AG08395 (cell line): ENCODE results near the gene SRGAP1.

Experiments used
- DNase-seq: peaks from one replicate; pipeline ENCODE4 v3.0.0; 2012; ENCODE audit warnings: mixed read lengths, low spot score

SRGAP1 gene

DNA sequence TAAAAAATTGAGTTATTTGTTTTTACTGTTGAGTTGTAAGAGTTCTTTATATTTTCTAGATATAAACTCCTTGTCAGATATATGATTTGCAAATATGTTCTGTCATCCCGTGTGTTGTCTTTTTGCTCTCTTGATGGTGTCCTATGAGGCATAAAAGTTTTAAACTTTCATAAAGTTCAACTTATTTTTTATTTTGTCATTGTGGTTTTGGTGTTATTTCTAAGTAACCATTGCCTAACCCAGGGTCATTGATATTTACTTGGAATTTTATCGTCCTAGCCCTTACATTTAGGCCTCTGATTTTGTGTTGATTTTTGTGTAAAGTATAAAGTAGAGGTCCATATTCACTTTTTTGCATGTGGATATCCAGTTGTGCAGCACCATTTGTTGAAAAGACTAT is 63.1 kb downstream of the SRGAP1 start:
- DNase-seq, result no peak

GRCh38 chr12:63909746-63910145 is 65.2 kb downstream of the SRGAP1 start:
- DNase-seq, result no peak

- DNase-seq, result no peak
Observed at GRCh38 chr12:63911341-63911740, 66.8 kb downstream of the SRGAP1 start.

GRCh38 chr12:63912651-63913050 is 68.2 kb downstream of the SRGAP1 start:
- no peak for DNase-seq

- DNase-seq, result no peak
Observed at GRCh38 chr12:63913929-63914328, 69.4 kb downstream of the SRGAP1 start.

DNA sequence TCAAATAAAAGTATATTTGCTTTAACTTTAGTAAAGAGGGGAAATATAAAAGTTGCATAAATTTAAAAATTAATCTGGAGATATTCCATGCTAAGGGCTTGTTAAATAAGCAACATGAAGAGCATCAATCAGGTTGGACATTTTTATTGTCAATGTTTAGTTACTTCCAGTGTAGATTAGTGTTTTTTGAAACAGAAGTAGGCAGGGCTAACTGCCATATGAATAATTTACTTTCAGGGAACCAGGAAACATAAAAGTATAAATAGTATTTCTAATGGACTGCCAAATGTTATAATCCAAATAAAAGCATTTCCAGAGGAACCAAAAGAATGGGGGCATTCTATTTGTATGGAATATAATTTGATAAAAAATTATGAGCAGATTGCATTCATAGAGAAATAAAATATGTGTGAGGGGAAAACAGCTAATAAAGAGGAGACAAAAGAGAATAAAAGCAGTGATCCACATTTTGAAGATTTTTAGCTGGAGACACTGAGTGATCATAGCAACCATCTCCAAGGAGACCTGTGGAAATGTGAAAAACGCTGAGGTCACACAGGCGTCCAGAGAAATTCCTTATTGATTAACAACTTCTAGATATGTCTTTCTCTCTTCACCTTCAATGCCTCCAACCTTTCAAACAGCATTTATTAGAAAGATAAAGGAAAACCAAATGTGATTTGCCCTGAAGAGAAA is 70.8 kb downstream of the SRGAP1 start:
- DNase-seq, result peak; percentile 61

GRCh38 chr12:63916561-63917476 is 72.3 kb downstream of the SRGAP1 start:
- peak; percentile 26 for DNase-seq

GRCh38 chr12:63917477-63917862 is 73.0 kb downstream of the SRGAP1 start:
- DNase-seq, result no peak

- peak; percentile 76 for DNase-seq
Observed at GRCh38 chr12:63917864-63918799, 73.6 kb downstream of the SRGAP1 start.

DNA sequence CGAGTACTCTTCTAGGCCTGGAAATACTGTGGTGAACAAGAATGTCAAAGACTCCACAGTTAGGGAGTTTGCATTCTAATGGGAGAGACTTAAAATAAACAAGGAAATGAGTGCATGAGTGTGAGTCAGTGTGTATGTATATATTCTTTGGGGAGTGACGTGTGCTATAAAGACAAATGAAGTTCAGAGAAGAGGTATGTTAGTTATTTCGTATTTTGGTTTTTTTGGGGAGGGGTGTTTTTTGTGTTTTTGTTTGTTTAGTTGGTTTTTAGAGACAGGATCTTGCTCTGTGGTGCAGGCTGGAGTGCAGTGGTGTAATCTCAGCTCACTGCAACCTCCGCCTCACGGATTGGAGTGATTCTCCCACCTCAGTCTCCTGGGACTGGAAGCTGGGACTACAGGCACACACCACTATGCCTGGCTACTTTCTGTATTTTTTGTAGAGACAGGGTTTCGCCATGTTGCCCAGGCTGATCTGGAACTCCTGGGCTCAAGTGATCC is 74.3 kb downstream of the SRGAP1 start:
- DNase-seq, result peak; percentile 32

- no peak for DNase-seq
Observed at GRCh38 chr12:63919756-63920155, 75.3 kb downstream of the SRGAP1 start.

GRCh38 chr12:63921157-63921556 is 76.7 kb downstream of the SRGAP1 start:
- DNase-seq, result no peak

GRCh38 chr12:63922474-63922873 is 78.0 kb downstream of the SRGAP1 start:
- DNase-seq, result peak; percentile 47

DNA sequence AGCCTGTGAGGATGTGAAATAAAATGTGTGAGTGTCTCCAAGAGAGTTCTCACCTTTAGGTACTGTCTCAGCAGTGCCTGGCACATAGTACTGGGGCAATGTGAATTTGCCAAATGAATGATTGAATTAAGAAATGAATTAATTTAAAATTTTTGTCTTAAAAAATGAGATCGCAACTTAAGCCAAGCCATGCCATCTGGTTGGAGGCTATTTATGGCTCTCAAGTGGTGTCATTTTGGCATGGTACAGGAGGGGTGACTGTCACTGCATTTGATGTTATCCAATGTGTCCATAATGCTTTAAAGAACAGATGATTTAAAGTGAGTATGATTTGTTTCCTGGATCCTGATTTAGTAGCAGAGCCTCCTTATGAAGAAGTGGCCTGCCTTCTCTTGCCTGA is 80.3 kb downstream of the SRGAP1 start:
- no peak for DNase-seq

GRCh38 chr12:63927511-63927910 is 83.0 kb downstream of the SRGAP1 start:
- no peak for DNase-seq

DNA sequence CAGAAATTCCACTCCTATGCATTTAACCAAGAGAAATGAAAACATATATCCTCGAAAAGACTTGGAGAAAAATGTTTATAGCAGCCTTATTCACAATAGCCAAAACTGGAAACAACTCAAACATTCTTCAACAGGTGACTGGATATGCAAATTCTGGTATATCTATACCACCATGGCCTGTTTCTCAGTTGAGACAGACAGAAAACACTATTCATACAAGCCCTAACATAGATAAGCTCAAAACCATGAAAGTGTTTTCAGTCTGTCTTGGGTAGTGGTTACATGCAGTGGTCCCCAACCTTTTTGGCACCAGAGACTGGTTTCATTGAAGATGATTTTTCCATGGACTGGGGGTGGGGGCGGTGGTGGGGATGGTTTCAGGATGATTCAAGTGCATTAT is 83.8 kb downstream of the SRGAP1 start:
- no peak for DNase-seq

- DNase-seq, result no peak
Observed at GRCh38 chr12:63929426-63929825, 84.9 kb downstream of the SRGAP1 start.

DNA sequence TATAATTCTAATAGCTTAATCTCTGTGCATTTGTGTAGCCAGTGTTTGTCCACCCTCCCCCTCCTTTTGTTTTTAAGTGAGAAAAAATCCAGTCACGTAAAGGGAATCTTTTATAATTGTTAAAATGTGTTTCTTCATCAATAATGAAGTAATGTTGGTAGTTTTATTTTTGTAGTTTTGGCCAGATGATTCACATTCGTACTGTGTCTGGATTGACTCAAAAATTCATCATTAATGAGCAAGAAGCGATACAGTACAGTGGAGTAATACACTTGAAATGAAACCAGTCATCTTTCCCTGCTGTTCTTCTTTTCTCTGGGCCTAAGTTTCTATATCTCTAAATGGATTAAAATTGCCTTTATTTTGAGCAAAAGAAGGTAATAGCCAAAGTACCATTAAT is 86.5 kb downstream of the SRGAP1 start:
- peak; percentile 63 for DNase-seq

DNA sequence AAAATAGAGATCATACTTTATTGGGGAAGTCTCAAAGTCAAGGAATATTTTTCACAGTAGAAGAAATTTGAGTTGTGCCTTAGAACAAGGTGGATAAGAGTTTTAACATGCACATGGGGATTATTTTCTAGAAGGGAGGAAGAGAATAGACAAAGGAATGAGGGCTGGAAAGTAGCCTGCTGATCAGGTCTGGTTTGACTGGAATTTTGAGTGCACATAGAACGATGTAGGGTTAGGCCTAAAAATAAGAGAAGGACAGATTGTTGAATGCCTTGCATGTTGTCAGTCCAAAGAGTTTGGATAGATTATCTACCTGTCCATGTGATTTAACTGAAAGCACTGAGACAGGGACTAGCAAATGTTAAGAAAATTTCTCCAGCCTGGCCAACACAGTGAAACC is 87.2 kb downstream of the SRGAP1 start:
- DNase-seq, result no peak

GRCh38 chr12:63934936-63935335 is 90.4 kb downstream of the SRGAP1 start:
- no peak for DNase-seq

DNA sequence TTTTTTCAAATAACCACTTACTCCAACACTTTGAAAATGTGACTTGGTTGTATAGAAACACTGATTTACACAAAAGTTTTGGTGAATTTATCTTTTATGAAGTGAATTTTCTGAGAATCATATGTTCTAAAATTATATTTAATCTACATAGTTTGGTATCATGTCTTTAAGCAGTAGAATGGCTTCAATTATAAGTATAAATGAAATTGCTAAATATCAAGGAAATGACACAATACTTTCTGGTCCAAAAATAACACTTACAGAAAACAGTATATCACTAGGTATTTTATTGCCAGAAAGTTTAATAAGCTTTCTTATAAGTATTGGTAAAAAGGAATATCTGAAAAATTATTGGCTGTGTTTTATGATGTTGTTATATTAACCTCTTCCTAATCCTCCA is 90.9 kb downstream of the SRGAP1 start:
- no peak for DNase-seq
